GM18870 (cell line): ENCODE data around the gene DCXR.

Experiments used
- ATAC-seq: cut with Tn5 transposase; IDR thresholded peaks from one replicate; pipeline ENCODE4 v1.9.1; 2021; ENCODE audit warnings: moderate library complexity; ENCODE audit not compliant: unreplicated experiment

Gene DCXR

DNA sequence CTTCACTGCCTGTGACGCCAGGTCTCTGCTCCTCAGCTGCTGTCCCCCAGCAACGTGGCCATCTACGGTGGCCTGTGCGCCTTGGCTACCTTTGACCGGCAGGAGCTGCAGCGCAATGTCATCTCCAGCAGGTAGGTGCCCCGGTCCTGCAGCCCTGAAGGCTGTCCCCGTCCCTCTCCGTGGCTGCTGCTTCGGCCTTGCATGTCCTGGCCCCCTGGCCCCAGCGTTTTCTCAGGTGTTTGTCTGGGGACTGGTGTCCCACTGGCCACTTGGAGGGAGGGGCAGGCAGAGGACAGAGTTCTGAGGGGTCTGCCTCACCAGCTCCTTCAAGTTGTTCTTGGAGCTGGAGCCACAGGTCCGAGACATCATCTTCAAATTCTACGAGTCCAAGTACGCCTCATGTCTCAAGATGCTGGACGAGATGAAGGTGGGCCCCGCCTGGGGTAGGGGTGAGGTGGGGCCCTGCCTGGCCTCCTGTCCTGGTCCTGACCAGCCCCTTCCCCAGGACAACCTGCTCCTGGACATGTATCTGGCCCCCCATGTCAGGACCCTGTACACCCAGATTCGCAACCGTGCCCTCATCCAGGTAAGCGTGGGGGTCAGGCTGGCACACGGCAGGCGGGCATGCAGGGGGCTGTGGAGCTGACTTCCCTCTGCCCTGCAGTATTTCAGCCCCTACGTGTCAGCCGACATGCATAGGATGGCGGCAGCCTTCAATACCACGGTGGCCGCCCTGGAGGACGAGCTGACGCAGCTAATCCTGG lies 18.6 kb upstream of the DCXR start:
- ATAC-seq: no peak

DNA sequence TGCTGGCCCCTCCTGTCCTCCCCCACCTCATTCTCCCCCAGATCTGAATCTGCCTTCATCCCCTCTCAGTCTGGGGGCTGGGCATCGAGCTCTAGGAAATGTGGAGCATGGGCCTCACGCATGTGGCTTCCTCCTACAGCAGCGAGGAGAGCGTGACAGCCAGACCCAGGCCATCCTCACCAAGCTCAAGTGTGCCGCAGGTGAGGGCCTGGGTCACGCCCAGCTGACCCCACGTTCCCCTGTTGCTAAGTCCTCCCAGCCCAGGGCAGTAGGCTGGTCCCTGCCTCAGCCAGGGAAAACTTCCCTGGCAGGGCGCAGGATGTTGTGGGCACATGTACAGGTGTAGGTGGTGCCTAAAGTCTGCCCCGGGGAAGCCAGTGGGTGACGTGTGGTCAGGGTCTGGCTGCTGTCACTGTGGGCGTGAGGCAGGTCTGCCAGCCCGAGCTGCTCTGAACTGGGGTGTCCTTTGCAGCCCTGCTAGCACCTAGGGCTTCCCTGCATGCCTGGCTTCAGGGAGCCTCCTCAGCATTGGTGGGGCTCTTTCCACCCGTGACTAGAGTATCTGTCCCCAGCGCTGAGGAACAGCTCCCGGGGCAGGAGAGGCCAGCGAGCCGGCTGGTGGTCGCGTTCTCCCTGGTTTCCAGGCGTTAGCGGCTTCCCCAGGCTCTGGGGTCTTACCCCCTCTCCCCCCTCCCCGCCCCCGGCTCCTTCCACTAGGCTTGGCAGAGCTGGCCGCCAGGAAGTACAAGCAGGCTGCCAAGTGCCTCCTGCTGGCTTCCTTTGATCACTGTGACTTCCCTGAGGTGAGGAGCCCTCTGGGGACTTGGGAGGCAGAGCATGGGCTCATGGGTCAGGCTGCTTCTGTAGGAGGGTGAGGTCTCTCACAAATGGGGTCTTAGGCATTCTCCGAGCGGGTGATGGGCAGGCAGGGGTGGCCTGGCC lies 17.8 kb upstream of the DCXR start:
- ATAC-seq: no peak

DNA sequence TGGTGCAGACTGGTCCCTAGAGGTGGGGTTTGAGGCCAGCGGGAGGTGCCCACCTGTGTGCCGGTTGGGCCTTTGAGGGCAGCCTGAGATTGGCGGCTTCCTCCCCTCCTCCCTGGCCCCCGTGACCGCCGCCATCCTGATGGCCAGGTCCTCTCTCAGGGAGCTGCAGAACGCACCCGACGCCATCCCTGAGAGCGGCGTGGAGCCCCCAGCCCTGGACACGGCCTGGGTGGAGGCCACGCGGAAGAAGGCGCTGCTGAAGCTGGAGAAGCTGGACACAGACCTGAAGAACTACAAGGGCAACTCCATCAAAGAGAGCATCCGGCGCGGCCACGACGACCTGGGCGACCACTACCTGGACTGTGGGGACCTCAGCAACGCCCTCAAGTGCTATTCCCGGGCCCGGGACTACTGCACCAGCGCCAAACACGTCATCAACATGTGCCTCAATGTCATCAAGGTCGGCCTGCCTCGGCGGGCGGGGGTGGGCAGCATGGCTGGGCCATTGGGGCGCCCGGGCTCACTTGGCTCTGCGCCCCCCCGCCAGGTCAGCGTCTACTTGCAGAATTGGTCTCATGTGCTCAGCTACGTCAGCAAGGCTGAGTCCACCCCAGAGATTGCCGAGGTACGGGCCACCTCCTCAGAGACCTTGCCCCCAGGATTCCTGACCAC lies 17.0 kb upstream of the DCXR start:
- no peak for ATAC-seq

DNA sequence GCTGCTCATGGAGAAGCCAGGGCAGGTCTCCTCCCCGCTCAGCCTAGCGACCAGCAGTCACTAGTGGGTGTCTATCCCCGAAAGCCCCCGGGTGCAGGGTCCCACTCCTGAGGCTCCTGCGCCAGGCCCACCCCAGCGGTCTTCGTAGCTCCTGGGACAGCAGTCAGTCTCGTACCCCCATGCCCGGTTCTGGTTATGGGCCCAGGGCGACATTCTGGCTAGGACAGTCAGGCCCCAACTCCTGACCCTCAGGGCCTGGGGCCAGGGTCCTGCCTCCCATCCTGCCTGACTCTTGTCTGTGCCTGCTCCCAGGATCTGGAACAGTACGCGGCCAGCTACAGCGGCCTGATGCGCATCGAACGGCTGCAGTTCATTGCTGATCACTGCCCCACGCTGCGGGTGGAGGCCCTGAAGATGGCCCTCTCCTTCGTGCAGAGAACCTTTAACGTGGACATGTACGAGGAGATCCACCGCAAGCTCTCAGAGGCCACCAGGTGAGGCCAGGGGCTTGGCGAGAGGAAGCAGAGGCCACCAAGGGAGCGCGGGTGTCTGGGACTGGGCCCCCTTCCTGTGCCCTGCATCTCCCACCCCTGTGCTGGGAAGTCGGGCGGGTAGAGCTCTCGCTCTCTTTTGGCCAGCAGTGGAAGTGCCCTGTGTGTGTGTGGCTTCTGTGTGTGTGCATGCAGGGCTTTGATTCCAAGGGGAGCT lies 16.2 kb upstream of the DCXR start:
- ATAC-seq: no peak

DNA sequence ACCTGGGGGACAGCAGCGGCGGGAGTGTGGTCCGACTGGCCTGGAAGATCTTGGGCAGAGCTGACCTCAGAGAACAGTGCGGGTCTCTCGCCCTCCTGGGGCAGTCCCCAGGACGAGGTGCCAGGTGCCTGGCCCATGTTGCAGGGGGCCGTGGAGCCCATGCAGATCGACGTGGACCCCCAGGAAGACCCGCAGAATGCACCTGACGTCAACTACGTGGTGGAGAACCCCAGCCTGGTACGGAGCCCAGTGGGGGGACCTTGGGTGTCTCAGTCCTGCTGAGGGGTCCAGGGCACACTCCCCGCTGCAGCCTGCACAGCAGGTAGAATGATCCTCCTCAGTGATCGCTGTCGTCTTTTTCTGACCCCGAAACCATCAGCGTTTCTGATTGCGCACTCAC lies 15.6 kb upstream of the DCXR start:
- no peak for ATAC-seq

DNA sequence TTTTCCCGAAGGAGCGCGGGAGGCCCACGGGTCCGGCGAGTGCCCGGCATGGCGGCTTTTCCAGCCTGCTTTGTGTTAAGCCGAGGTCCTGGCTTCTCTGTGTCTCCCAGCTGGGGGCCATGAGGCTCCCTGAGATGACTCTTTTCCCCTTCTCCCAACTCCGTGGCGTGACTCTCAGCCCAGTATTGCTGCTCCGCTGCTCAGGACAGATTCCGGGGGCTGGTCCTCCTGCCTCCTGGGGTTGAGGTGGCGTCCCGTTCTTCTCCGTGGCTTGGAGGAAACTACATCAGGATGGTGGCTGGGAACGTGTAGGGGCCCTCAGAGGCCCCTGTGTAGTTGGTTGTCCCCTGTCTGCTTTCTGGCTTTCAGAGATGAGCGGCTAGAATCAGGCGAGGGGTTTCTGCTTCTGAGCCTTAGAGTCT lies 15.2 kb upstream of the DCXR start:
- ATAC-seq: no peak

DNA sequence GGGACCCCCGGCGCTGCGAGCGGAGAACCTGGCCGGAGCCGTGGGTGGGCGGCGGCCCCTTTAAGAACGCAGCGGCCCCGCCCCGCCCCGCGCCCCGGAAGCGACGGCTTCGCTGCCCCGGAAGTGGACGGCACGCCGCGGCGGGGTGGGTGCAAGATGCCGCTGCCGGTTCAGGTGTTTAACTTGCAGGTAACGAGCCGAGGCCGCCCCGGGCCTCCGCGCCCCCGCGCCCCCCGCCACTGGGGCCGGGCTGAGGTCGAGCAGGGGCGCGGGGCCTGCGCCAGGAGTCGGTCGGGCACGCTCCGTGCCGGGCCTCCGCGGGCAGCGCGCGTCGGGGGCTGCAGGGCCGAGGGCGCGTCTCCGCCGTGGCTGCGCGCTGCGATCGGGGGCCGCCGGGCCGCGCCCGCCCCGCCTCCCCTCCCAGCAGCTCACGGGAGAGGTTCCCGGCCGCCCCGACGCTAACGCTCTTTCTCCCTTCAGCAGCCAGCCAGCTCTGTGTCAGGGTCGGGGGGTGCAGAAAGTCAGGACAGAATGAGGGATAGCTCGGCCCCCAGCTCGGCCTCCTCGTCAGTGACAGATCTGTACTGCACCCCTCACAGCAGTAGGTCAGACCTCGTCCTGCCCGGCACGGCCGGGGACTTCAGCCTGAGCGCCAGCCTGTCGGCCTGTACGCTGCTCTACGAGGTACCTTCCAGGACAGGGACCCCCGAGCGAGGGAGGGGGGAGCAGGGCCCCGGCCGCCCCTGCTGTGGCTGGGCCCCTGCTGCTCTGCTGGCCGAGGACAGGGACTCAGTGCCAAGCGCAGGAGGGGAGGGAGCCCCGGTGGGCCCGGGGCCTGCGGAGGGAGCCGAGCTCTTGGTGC lies 14.5 kb upstream of the DCXR start, which contains the start of the genes GPS1 and RFNG:
Gene GPS1 (plus strand): TSS at position 123 of the 862 bp plus-strand sequence. CDS start 34 bp downstream, at position 157.
Gene RFNG (minus strand): TSS at position 36 of the 862 bp plus-strand sequence. CDS start 45 bp downstream, outside the sequence.
- no peak for ATAC-seq

DNA sequence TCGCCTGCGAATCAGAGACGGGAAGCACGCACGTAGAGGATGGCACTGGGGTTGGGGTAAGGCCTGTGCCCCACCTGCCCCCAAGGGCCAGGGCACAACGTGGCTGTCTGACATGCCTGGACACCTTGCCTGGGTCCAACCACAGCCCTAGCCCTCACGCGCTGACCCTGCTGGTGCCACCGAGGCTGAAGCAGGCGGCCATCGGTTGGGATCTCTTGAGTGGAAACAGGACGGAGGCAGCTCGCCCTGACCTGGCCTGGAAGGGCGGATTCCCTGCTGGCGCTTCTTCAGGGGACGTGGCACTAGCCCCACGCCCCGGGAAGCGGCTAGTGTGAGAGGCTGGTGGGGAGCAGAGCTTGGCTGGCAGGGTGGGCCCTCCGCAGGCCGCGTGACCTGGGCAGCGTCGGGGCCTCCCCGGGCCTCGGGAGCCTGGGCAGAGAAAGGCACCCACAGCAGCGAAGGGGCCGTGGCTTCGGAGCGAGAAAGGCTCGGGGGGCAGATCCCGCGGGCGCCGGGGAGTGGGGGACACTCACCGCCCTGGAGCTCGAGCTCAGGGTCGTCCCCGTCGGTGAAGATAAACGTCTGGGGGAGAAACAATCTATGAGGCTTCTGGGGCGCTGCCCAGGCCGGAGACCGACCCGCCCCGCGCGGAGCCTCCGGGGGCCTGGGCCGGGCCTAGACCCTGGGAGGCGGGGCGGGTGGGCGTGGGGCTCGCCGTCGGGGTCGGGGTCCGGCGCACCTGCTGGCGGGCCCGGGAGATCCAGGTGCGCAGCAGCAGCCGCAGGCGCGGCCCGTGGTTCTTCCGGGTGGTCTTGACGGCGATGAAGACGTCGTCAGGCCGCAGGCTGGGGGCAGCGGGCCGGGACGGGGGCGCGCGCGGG lies 13.5 kb upstream of the DCXR start:
- no peak for ATAC-seq

DNA sequence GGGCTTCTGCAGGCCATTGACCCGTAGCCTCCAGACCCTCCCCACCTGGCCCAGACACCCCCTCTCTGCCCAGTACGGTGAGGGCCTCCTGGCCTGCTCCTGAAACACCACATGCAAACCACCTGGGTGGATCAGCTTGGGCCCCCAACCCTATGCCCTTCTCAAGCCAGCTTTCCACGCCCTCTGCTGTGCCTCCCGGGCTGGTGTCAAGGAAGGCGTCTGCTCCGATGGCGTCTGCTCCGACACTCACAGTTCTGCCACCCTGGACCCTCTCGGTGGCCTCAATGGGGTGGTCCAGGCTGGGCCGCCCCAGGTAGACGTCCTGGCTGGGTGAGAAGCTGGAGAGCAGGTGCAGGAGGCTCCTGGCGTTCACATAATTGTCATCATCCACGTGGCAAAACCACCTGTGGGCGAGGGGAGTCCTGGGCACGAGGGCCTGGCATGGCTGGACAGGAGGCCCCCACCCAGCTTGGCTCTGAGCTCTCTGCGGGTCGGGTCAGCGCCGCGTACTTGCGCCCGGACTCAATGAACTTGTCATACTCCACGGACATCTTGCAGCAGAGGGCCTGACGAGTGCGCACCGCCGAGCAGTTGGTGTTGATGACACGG lies 12.8 kb upstream of the DCXR start:
- ATAC-seq: no peak

DNA sequence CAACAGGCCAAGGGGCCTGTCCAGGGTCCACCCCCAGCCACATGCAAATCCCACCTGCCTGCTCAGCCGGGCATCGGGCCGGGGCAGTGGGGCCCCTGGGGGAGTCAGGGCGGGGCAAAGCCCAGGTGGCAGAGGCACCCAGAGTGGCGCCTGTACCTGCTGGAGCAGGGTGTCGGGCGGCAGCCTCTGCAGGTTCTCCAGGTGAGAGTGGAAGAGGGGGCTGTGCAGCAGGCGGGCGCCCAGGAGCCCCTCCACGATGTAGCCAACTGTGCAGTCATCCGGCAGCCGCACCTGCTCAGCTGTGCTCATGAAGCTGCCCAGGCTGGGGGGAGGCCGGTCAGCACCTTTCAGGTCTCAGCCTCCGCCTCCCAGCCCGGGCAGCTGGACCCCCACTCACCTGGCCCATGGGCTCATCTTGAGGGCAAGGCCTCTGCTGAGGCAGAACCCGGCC lies 12.0 kb upstream of the DCXR start:
- ATAC-seq: no peak

DNA sequence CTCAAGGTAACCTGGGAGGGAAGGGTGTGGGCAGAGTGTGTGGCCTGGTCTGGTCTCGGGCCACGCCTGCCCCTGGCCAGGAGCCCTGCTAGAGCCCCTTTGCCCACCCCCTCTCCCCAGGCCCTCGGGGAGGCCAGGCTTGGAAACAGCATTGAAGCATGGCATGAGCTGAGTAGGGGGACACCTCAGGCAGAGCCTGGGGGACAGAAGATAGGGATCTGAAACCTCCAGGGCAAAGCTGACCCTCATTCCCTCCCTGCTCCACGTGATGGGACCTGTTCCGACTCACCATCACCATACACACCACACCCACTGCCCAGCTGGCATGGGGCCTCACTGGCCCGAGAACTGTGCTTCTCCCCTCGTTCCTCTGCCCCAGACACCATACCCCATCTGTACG lies 11.6 kb upstream of the DCXR start:
- no peak for ATAC-seq

DNA sequence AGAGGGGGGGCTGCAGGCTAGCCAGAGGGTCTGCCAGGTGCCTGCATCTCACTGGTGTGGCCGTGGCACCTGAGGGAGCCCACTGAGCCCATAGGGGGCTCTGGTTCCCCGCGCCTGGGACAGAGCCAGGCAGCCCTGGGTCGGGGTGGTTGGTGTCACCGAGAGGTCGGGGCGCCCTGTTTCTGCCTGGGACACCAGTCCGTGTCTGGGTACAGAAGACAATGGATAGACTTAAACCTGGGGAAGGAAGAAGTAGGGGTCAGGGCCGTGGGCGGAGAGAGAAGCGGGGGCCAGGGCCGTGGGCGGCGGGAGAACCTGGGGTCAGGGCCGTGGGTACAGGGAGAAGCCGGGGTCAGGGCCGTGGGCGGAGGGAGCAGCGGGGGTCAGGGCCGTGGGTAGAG lies 11.1 kb upstream of the DCXR start:
- ATAC-seq: no peak

DNA sequence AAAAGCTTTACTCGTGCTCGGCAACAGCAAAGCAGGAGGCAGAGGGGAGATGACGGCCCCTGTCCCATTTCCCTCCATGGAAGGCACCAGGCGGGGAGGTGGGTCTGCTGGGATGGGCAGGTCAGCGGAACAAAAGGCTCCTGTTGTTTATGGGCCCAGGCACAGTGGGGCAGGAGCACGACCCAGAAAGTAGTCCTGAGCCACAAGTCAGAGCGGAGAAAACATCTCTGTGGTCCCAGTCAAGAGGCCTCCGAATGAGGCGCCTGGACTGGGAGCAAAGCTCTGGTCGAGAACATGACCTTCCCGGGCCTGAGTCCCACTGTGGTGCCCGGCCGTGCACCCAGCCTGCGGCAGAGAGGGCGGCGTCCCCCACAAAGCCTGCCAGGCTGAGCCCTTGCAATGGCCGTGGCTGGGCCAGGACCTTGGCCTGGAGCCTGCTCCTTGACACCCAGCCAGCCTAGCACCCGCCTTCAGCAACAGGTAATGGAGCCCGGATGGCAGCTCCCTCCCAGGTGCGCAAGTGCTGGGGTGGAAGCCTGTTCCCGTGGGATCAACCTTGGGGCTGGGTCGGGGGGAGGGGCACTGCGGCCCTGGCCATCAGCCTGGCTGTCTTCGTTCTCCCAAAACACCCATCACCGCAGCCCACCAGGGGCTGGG lies 10.5 kb upstream of the DCXR start:
- no peak for ATAC-seq

- ATAC-seq: no peak
These were observed 9.9 kb upstream of the DCXR start for GRCh38 chr17:82047379-82047778.

DNA sequence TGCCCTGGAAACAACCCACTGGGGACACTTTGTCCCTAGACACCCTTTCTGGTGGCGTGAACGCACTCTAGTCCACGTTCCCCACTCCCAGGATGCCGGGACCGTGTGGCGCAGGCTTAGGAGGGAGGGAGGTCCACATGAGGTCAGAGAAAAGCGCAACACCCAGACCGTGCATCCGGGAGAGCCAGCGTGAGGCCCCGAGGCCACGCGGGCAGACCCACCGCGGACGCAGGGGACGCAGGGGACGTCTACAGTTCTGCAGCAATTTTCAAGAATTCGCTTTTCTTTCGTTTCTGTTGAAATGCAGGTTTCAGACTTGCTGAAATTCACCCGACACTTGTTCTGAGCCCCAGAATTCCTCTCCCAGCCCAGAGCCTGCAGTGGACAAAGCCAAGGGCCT lies 9.4 kb upstream of the DCXR start:
- ATAC-seq: no peak

DNA sequence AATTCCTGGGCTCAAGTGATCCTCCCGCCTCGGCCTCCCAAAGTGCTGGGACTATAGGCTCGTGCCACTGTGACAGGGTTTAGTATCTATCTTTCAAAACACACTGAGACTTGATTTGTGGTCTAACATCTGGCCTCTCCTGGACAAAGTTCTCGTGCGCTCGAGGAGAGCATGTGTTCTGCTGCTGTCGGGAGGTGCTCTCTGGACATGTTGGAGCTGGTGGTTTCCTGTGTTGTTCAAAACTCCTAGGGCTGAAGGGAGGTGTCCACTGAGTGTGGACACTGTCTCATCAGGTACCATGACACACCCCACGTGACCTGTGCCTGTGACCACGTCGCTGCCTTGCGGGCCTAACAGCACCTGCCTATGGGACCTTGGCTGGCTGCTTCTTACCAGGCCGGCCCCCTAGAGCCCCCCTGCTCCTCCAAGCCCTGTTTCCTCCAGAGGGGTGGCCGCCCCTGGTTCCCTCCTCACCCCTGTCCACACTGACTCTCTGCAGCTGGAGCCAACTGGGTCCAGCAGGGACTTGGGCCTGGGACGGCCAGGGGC lies 8.5 kb upstream of the DCXR start:
- no peak for ATAC-seq

DNA sequence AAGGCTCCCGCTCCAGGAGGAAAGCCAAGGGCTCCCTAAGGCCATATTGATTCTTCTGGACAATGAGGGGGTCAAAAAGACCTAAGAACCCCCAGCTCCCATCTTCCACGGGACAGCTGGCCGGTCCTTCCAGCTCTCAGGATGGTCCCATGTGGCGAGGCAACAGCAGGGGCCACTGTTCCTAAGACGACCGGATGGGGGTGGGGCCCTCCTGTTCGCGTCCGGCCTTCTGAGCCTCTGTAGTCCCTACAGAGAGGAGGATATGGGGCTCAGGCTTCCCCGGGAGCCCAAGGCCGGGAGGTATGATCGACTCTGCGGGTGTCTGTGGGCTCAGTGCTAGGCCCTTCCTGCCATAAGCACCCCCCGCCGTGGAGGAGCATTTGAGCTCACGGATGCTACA lies 6.0 kb upstream of the DCXR start:
- ATAC-seq: no peak
